ENCODE data around the gene GOLGA6L22. TPM values are rescaled to one million over a fixed set of nuclear protein-coding genes. Genes with fewer than 3 reads are reported as not detected.
"Not testable (repeated sequence)": the region's sequence is repeated elsewhere in the genome, so short reads cannot be mapped to it uniquely, and the experiment has no call there.

GOLGA6L22 gene, protein sequence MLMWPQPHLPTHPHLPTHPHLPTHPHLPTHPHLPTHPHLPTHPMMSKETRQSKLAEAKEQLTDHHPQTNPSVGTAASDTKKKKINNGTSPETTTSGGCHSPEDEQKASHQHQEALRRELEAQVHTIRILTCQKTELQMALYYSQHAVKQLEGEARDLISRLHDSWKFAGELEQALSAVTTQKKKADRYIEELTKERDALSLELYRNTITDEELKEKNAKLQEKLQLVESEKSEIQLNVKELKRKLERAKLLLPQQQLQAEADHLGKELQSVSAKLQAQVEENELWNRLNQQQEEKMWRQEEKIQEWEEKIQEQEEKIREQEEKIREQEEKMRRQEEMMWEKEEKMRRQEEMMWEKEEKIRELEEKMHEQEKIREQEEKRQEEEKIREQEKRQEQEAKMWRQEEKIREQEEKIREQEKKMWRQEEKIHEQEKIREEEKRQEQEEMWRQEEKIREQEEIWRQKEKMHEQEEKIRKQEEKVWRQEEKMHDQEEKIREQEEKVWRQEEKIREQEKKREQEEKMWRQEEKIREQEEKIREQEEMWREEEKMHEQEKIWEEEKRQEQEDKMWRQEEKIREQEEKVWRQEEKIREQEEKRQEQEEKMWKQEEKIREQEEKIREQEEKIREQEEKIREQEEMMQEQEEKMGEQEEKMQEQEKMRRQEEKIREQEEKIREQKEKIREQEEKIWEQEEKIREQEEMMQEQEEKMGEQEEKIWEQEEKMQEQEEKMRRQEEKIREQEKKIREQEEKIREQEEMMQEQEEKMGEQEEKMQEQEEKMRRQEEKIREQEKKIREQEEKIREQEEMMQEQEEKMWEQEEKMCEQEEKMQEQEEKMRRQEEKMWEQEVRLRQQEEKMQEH
- not detected for total RNA-seq

DNA sequence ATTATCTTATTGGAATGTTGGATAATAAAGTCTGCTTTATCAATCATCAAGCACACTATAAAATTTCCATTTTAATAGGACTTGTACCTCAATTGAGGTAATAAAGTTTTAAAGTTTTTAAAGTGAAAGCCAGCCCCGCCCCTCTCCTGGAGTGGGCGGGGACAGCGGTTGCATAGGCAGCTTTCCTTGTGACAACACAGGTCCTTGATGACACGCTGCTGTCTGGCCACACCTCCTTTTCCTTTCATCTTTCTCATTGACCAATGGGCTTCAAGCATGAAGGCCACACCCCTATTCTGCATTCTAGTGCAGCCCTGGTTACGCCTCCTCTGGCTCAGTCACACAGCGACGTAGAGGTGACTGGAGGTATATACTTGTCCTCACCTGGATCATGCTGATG is at the start of gene GOLGA6L22:
Gene GOLGA6L22 (plus strand): TSS at position 301 of the 400 bp plus-strand sequence. CDS start 91 bp downstream, at position 392.
- POLR2A ChIA-PET, CTCF ChIA-PET: not testable (repeated sequence)

DNA sequence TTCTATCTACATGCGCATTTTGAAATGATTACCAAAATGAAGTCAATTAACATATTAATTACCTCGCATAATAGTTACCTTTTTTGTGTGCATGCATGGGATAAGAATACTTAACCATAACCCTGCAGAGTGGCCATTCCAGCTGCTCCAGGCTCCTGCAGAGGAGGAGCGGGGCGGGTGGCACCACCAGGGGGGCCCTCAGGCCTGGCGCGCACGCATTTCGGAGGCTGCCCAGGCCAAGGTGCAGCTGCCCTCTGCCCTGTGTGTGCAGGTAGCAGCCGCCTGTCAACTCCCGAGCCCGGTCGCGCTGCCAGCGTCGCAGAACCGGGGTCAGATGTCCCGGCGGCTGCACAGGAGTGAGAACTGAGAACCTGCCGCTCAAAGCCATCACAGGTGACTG is 41.4 kb upstream of the GOLGA6L22 start:
- POLR2A ChIA-PET, CTCF ChIA-PET: not testable (repeated sequence)

DNA sequence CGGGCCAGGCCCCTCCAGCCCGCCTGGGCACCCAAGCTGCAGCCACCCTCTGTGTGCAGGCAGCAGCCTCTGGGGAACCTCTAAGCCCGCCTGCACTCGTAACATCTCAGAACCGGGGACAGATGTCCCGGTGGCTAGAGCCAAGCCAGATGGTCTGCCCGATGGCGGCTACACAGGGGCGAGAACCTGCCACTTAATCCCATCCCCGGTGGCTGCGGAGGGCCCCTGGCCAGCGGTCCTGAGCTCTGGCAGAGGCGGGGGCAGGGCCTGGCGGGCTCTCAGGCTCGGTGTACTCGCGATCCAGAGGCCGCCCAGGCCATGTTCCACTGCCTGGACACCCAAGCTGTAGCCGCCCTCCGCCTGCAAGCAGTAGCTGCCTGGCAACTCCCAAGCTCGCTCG is 40.9 kb upstream of the GOLGA6L22 start:
- CTCF ChIA-PET, POLR2A ChIA-PET: not testable (repeated sequence)

- POLR2A ChIA-PET = not testable (repeated sequence)
Measured at GRCh38 chr15:22418212-22418611, 40.5 kb upstream of the GOLGA6L22 start.

GRCh38 chr15:22418666-22419065 is 40.0 kb upstream of the GOLGA6L22 start:
- CTCF ChIA-PET, POLR2A ChIA-PET: not testable (repeated sequence)

More at GRCh38 chr15:22418212-22418611, 40.5 kb upstream of the GOLGA6L22 start:
- CTCF ChIA-PET = not testable (repeated sequence)

GRCh38 chr15:22420340-22420739 is 38.4 kb upstream of the GOLGA6L22 start:
- CTCF ChIA-PET, POLR2A ChIA-PET: not testable (repeated sequence)

DNA sequence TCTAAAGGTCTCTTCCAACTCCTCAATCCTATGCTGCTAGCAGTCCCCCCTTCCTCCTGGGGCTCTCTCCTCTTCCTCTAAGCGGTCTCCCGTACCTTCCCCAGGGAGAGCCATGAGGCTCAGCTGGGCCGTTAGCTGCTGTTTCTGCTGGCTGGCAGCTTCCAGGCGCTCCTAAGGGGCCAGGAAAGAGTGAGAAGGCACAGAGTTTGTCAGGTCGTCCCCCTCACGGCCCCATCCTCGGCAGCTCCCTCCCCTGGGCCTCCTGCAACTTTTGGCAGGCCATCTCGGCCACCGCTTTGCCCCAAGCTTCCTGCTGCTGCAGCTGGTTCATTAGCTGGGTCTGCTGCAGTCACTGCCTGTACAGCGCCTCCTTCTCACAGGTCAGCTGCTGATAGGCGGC is 29.3 kb upstream of the GOLGA6L22 start:
- POLR2A ChIA-PET, CTCF ChIA-PET: not testable (repeated sequence)

DNA sequence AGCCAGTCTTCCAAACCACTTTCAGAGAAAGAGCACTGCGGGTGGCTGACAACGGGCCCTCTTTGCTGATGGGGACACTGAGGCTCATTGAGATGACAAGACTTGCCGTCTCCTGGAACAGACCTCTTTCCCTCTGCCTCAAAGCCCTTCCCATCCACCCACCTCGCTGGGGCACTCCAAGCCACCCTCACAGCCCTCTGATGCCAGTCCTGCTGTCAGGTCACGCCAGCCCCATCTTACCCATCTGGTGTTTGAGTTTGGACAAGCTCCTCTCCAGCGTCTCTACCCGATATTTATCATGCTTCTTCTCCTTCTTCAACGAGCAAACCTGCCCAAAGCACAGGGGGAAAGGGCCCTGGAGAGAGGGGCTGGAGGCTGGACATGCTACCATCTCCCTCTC is 27.0 kb upstream of the GOLGA6L22 start:
- POLR2A ChIA-PET, CTCF ChIA-PET: not testable (repeated sequence)

DNA sequence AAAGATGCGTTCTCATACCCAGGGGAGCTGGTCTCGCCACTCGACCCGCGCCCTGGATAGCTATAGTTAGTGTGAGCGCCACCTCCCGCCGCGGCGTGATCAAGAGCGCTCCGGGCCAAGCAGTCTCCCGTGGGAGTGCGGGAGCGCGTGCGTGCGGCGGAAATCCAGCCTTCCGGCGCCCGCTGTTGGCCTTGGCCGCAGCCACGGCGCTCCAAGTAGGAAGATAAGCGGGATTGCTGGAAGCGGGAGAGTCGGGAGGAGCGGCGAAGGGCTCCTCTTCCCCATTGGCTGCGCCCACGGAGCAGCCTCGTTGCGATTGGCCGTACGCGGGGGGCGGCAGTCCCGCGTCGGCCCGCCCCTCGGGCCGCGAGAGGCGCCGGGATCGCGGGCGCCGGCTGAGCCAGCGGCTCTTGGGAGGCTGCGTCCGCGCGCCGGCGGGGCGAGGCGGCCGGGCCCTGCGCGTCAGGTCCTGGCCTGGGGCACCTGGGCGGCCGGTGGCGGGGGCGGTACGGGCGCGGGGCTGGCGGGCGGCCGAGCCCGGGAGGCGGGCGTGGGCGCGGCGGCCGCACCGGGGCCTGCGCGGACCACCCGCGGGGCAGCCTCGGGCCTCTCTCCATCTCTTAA is 35.9 kb downstream of the GOLGA6L22 start:
- POLR2A ChIA-PET, CTCF ChIA-PET: not testable (repeated sequence)

DNA sequence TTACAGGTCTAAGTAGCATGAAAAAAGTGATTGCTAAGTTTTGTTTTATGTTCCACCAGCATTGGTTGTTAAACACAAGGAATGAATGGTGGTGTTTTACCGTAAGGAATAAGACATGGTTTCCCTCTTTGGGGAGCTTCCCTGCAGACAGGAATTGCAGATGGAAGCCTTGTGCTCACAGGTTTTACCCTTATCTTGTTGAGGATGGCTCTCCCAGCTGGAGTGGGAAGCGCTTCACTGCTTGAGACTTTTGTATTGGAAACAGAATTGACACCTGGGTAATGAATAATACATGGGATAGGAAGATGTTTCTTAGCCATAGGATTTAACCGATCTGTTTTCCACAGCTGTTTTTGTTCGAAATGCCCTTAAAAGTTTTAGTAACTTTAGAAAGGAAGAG is 38.5 kb downstream of the GOLGA6L22 start:
- CTCF ChIA-PET = not testable (repeated sequence)

GRCh38 chr15:22498220-22498925 is 39.7 kb downstream of the GOLGA6L22 start:
- CTCF ChIA-PET, POLR2A ChIA-PET: not testable (repeated sequence)

More for the DNA sequence above, 38.5 kb downstream of the GOLGA6L22 start:
- POLR2A ChIA-PET = not testable (repeated sequence)

DNA sequence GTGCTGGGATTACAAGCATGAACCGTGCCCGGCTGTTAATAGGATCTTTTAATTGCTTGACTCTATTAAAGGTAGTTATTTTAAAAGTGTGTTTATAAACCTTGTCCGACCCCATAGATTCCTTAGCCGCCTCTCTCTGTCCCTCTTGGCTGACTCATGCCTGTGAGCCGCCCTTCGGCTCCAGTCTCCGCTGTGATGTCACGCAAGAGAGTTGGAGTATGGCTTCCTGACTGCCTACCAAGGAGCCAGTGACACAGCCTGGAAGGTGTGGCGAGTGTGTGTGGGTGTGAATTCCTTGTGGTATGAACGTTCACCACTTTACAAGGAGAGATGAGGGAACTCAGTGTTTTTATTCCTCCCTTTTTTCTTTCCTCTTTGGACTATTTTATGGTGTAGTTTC is 43.6 kb downstream of the GOLGA6L22 start:
- CTCF ChIA-PET, POLR2A ChIA-PET: not testable (repeated sequence)

DNA sequence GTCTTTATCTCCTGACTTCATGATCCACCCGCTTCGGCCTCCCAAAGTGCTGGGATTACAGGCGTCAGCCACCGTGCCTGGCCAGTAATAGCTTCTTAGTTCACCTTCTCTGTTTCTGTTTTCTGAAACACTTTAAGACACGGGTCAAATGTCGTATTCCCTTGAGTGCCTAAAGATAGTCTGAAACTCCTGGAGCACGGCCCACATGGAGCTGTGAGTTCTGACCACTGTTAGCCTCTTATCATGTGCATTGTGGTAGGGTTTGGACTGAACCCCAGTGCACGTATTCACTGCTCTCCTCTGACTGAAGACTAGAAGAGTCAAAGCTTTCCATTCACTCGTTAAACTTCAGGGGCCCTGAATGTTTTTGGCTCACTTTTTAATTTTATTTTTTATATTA is 48.3 kb downstream of the GOLGA6L22 start:
- CTCF ChIA-PET, POLR2A ChIA-PET: not testable (repeated sequence)

DNA sequence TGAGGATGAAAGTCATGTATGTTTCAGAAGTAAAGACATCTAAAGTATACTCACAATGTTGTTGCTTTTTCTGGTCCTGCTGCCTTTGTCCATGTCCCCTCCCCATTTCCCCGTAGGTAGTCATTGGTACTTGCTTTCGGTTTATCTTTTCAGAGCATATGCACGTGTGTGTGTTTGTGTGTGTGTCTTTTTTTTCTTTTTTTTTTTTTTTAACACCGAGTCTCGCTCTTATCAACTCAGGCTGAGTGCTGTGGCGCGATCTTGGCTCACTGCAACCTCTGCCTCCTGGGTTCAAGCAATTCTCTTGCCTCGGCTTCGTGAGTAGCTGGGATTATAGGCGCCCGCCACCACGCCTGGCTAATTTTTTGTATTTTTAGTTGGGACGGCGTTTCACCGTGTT is 57.4 kb downstream of the GOLGA6L22 start:
- CTCF ChIA-PET, POLR2A ChIA-PET: not testable (repeated sequence)
